HUES48 (cell line): ENCODE data around the gene WHRN.

Experiments used
- H3K27ac ChIP-seq: one replicate; pipeline ENCODE4 v1.7.0; 2013; ENCODE audit warnings: low read depth, low read length, inconsistent platforms
- H3K27me3 ChIP-seq: 2 replicates; pipeline ENCODE4 v1.6.1; 2013; ENCODE audit warnings: mild to moderate bottlenecking, low read length; ENCODE audit not compliant: control insufficient read depth, insufficient read depth
- H3K36me3 ChIP-seq: 2 replicates; pipeline ENCODE4 v1.6.1; 2013; ENCODE audit warnings: low read length; ENCODE audit not compliant: control insufficient read depth, insufficient read depth
- H3K4me1 ChIP-seq: 2 replicates; pipeline ENCODE4 v1.6.1; 2013; ENCODE audit warnings: mild to moderate bottlenecking, low read length; ENCODE audit not compliant: control insufficient read depth, insufficient read depth
- H3K4me3 ChIP-seq: 2 replicates; pipeline ENCODE4 v1.5.1; 2013; ENCODE audit warnings: mild to moderate bottlenecking, low read depth, low read length
- H3K9ac ChIP-seq: 2 replicates; pipeline ENCODE4 v1.6.1; 2013; ENCODE audit warnings: mild to moderate bottlenecking, low read depth, low read length, moderate library complexity
- H3K9me3 ChIP-seq: 2 replicates; pipeline ENCODE4 v1.6.1; 2013; ENCODE audit warnings: low read length; ENCODE audit not compliant: control insufficient read depth, insufficient read depth

Gene WHRN

GRCh38 chr9:114385397-114386181 lies 119.7 kb downstream of the WHRN start:
- Histone ChIP-seq H3K9me3 (no peaks in the 10 kb centered on the region), H3K9ac (no peak overlapping the region), H3K27me3 (no peaks in the 10 kb centered on the region), H3K4me1 (peaks cover 49% of the 10 kb centered on the region), H3K27ac (peak overlapping the region; percentile 74), H3K4me3 (no peak overlapping the region), H3K36me3 (no peaks in the 10 kb centered on the region)

GRCh38 chr9:114384836-114385396 lies 120.4 kb downstream of the WHRN start:
- Histone ChIP-seq H3K36me3 (peaks cover 5% of the 10 kb centered on the region; the same call in 1 of the 2 replicates), H3K4me1 (peaks cover 49% of the 10 kb centered on the region), H3K27me3 (no peaks in the 10 kb centered on the region), H3K27ac (peak overlapping the region; percentile 74), H3K4me3 (no peak overlapping the region), H3K9ac (no peak overlapping the region), H3K9me3 (no peaks in the 10 kb centered on the region)

- Histone ChIP-seq H3K27ac (no peak overlapping the region), H3K9me3 (no peaks in the 10 kb centered on the region), H3K36me3 (peaks cover 9% of the 10 kb centered on the region), H3K4me1 (peaks cover 49% of the 10 kb centered on the region), H3K4me3 (no peak overlapping the region), H3K27me3 (no peaks in the 10 kb centered on the region), H3K9ac (no peak overlapping the region)
Observed at GRCh38 chr9:114384341-114384740, 120.9 kb downstream of the WHRN start.

GRCh38 chr9:114383521-114384231 lies 121.6 kb downstream of the WHRN start:
- Histone ChIP-seq H3K4me3 (no peak overlapping the region), H3K27ac (peak overlapping the region; percentile 46), H3K4me1 (peaks cover 49% of the 10 kb centered on the region), H3K9ac (no peak overlapping the region), H3K36me3 (peaks cover 12% of the 10 kb centered on the region), H3K9me3 (no peaks in the 10 kb centered on the region), H3K27me3 (no peaks in the 10 kb centered on the region)

GRCh38 chr9:114382699-114383520 lies 122.4 kb downstream of the WHRN start:
- H3K9ac ChIP-seq, result no peak overlapping the region
- H3K27me3 ChIP-seq, result no peaks in the 10 kb centered on the region
- peaks cover 43% of the 10 kb centered on the region for H3K4me1 ChIP-seq
- H3K4me3 ChIP-seq, result no peak overlapping the region
- H3K27ac ChIP-seq, result peak overlapping the region; percentile 46
- peaks cover 12% of the 10 kb centered on the region for H3K36me3 ChIP-seq
- no peaks in the 10 kb centered on the region for H3K9me3 ChIP-seq

- Histone ChIP-seq H3K27ac (no peak overlapping the region), H3K27me3 (no peaks in the 10 kb centered on the region), H3K4me3 (no peak overlapping the region), H3K4me1 (peaks cover 23% of the 10 kb centered on the region), H3K9me3 (no peaks in the 10 kb centered on the region), H3K36me3 (peaks cover 27% of the 10 kb centered on the region), H3K9ac (no peak overlapping the region)
Observed at GRCh38 chr9:114378883-114379282, 126.4 kb downstream of the WHRN start.

- Histone ChIP-seq H3K9ac (no peak overlapping the region), H3K36me3 (peaks cover 28% of the 10 kb centered on the region)
Observed at GRCh38 chr9:114378016-114378415, 127.3 kb downstream of the WHRN start.

GRCh38 chr9:114376586-114377445 lies 128.5 kb downstream of the WHRN start:
- H3K4me3 ChIP-seq, result no peak overlapping the region
- no peaks in the 10 kb centered on the region for H3K9me3 ChIP-seq
- H3K36me3 ChIP-seq, result peaks cover 28% of the 10 kb centered on the region
- H3K27me3 ChIP-seq, result no peaks in the 10 kb centered on the region
- no peak overlapping the region for H3K27ac ChIP-seq
- peaks cover 19% of the 10 kb centered on the region for H3K4me1 ChIP-seq
- no peak overlapping the region for H3K9ac ChIP-seq

More at GRCh38 chr9:114378016-114378415, 127.3 kb downstream of the WHRN start:
- Histone ChIP-seq H3K4me1 (peaks cover 15% of the 10 kb centered on the region), H3K27ac (no peak overlapping the region), H3K9me3 (no peaks in the 10 kb centered on the region), H3K27me3 (no peaks in the 10 kb centered on the region), H3K4me3 (no peak overlapping the region)

GRCh38 chr9:114375386-114376175 lies 129.7 kb downstream of the WHRN start:
- H3K9ac ChIP-seq, result no peak overlapping the region
- no peaks in the 10 kb centered on the region for H3K9me3 ChIP-seq
- H3K4me1 ChIP-seq, result peaks cover 30% of the 10 kb centered on the region
- H3K27ac ChIP-seq, result no peak overlapping the region
- no peak overlapping the region for H3K4me3 ChIP-seq
- H3K27me3 ChIP-seq, result no peaks in the 10 kb centered on the region
- peaks cover 28% of the 10 kb centered on the region for H3K36me3 ChIP-seq
